HUES64 (cell line): ENCODE results near the gene IZUMO1.
A peak's percentile ranks its signal among the peaks of the same experiment; 100 is the strongest.
"Not testable (repeated sequence)": the region's sequence is repeated elsewhere in the genome, so short reads cannot be mapped to it uniquely, and the experiment has no call there.

ENCODE experiments used
- H3K27ac ChIP-seq: 2 replicates; pipeline ENCODE4 v1.7.0; 2013; ENCODE audit warnings: low read depth, low read length, inconsistent platforms
- H3K27me3 ChIP-seq: 2 replicates; pipeline ENCODE4 v1.6.1; 2013; ENCODE audit warnings: mild to moderate bottlenecking, low read length; ENCODE audit not compliant: insufficient read depth
- H3K36me3 ChIP-seq: 2 replicates; pipeline ENCODE4 v1.6.1; 2013; ENCODE audit warnings: mild to moderate bottlenecking, low read length; ENCODE audit not compliant: insufficient read depth
- H3K4me1 ChIP-seq: 2 replicates; pipeline ENCODE4 v1.6.1; 2013; ENCODE audit warnings: mild to moderate bottlenecking, low read length, moderate library complexity; ENCODE audit not compliant: insufficient read depth
- H3K4me3 ChIP-seq: 2 replicates; pipeline ENCODE4 v1.5.1; 2013; ENCODE audit warnings: mild to moderate bottlenecking, low read length, moderate library complexity
- H3K9ac ChIP-seq: 2 replicates; pipeline ENCODE4 v1.6.1; 2013; ENCODE audit warnings: mild to moderate bottlenecking, low read depth, low read length
- H3K9me3 ChIP-seq: 2 replicates; pipeline ENCODE4 v1.6.1; 2013; ENCODE audit warnings: low read depth, low read length; ENCODE audit not compliant: insufficient read depth
- WGBS: fragments of 150-250, 120-280 bp; methylation state at CpG from one replicate; pipeline ENCODE4 v1.1.7; 2013; ENCODE audit warnings: missing lambda C conversion rate; 5-methylcytosine and 5-hydroxymethylcytosine counted together

The IZUMO1 gene

GRCh38 chr19:48718106-48718505, 28.6 kb downstream of the IZUMO1 start:
- H3K9me3 ChIP-seq, H3K9ac ChIP-seq, H3K36me3 ChIP-seq, H3K4me3 ChIP-seq, H3K27ac ChIP-seq, H3K27me3 ChIP-seq: not testable (repeated sequence)
- WGBS: 94% methylated on average over 13 of the region's 13 CpGs
- H3K4me1 ChIP-seq: peaks cover 26% of the 10 kb centered on the region

GRCh38 chr19:48716562-48717291, 30.0 kb downstream of the IZUMO1 start:
- no peak overlapping the region for H3K9ac ChIP-seq

GRCh38 chr19:48715681-48716171, 31.0 kb downstream of the IZUMO1 start:
- Histone ChIP-seq H3K9me3 (no peaks in the 10 kb centered on the region), H3K27me3 (no peaks in the 10 kb centered on the region), H3K36me3 (no peaks in the 10 kb centered on the region), H3K4me3 (no peak overlapping the region), H3K9ac (no peak overlapping the region), H3K4me1 (peaks cover 29% of the 10 kb centered on the region), H3K27ac (no peak overlapping the region)
- WGBS: 88% methylated on average over 19 of the region's 19 CpGs

More at GRCh38 chr19:48716562-48717291, 30.0 kb downstream of the IZUMO1 start:
- Histone ChIP-seq H3K4me1 (peaks cover 29% of the 10 kb centered on the region), H3K27ac (no peak overlapping the region), H3K27me3 (no peaks in the 10 kb centered on the region), H3K9me3 (no peaks in the 10 kb centered on the region), H3K36me3 (no peaks in the 10 kb centered on the region), H3K4me3 (peak overlapping the region; percentile 30)
- WGBS: 15% methylated on average over 24 of the region's 24 CpGs

- Histone ChIP-seq H3K36me3 (no peaks in the 10 kb centered on the region), H3K4me1 (peaks cover 27% of the 10 kb centered on the region), H3K9me3 (no peaks in the 10 kb centered on the region), H3K27ac (peak overlapping the region; percentile 32; the same call in 1 of the 2 replicates), H3K4me3 (peak overlapping the region; percentile 60), H3K9ac (peak overlapping the region; percentile 62), H3K27me3 (no peaks in the 10 kb centered on the region)
- WGBS: 81% methylated on average over 26 of the region's 26 CpGs
These were observed 31.7 kb downstream of the IZUMO1 start for GRCh38 chr19:48714759-48715675.

GRCh38 chr19:48713864-48714755, 32.6 kb downstream of the IZUMO1 start:
- peak overlapping the region; percentile 85 for H3K4me3 ChIP-seq
- no peaks in the 10 kb centered on the region for H3K9me3 ChIP-seq
- peak overlapping the region; percentile 62 for H3K9ac ChIP-seq
- H3K36me3 ChIP-seq: no peaks in the 10 kb centered on the region
- H3K27me3 ChIP-seq: no peaks in the 10 kb centered on the region
- peak overlapping the region; percentile 32; the same call in 1 of the 2 replicates for H3K27ac ChIP-seq
- WGBS: under 1% methylated on average over 67 of the region's 67 CpGs
- peaks cover 23% of the 10 kb centered on the region for H3K4me1 ChIP-seq

GRCh38 chr19:48713041-48713863, 33.5 kb downstream of the IZUMO1 start:
- peak overlapping the region; percentile 85 for H3K4me3 ChIP-seq
- 3% methylated on average over 23 of the region's 25 CpGs for WGBS
- H3K4me1 ChIP-seq: peaks cover 23% of the 10 kb centered on the region
- no peaks in the 10 kb centered on the region for H3K36me3 ChIP-seq
- H3K9ac ChIP-seq: peak overlapping the region; percentile 50
- H3K27ac ChIP-seq: no peak overlapping the region
- no peaks in the 10 kb centered on the region for H3K9me3 ChIP-seq
- no peaks in the 10 kb centered on the region for H3K27me3 ChIP-seq

- Histone ChIP-seq H3K27me3 (no peaks in the 10 kb centered on the region), H3K27ac (no peak overlapping the region), H3K4me1 (peaks cover 17% of the 10 kb centered on the region), H3K9ac (no peak overlapping the region), H3K4me3 (no peak overlapping the region), H3K36me3 (no peaks in the 10 kb centered on the region), H3K9me3 (no peaks in the 10 kb centered on the region)
- WGBS: 91% methylated on average over 4 of the region's 4 CpGs
These were observed 35.5 kb downstream of the IZUMO1 start for GRCh38 chr19:48711106-48711662.

- WGBS: 55% methylated on average over 11 of the region's 11 CpGs
- peaks cover 9% of the 10 kb centered on the region; the same call in 1 of the 2 replicates for H3K4me1 ChIP-seq
- peaks cover 4% of the 10 kb centered on the region; the same call in 1 of the 2 replicates for H3K36me3 ChIP-seq
- no peaks in the 10 kb centered on the region for H3K27me3 ChIP-seq
- H3K9me3 ChIP-seq: no peaks in the 10 kb centered on the region
- H3K9ac ChIP-seq: no peak overlapping the region
- no peak overlapping the region for H3K4me3 ChIP-seq
- no peak overlapping the region for H3K27ac ChIP-seq
These were observed 38.2 kb downstream of the IZUMO1 start for GRCh38 chr19:48708471-48708870.

GRCh38 chr19:48705431-48705830, 41.3 kb downstream of the IZUMO1 start:
- WGBS: 73% methylated on average over 2 of the region's 2 CpGs
- no peak overlapping the region for H3K27ac ChIP-seq
- no peaks in the 10 kb centered on the region for H3K9me3 ChIP-seq
- H3K4me3 ChIP-seq: no peak overlapping the region
- no peaks in the 10 kb centered on the region for H3K27me3 ChIP-seq
- H3K9ac ChIP-seq: no peak overlapping the region
- H3K4me1 ChIP-seq: peaks cover 6% of the 10 kb centered on the region; the same call in 1 of the 2 replicates
- H3K36me3 ChIP-seq: peaks cover 8% of the 10 kb centered on the region; the same call in 1 of the 2 replicates
